Keratinocyte (primary cell): ENCODE measurements around the gene NAA35.

Experiments
- CTCF ChIP-seq, 3 experiments: IDR thresholded peaks in 1 of 3; conservative IDR thresholded peaks in 1 of 3; optimal IDR thresholded peaks in 1 of 3; 2 replicates in 2 of 3; 3 replicates in 1 of 3; pipeline versions ENCODE3 to v1.5.1; 2011; ENCODE audit warnings: low read length in 3 of 3, mild to moderate bottlenecking in 3 of 3, moderate library complexity in 2 of 3, control low read depth in 1 of 3, inconsistent platforms in 1 of 3; ENCODE audit not compliant: insufficient read depth in 2 of 3; ENCODE audit errors: extremely low read depth in 1 of 3
- EZH2 ChIP-seq: IDR thresholded peaks from one replicate; pipeline ENCODE4 v1.6.1; 2012; ENCODE audit warnings: inconsistent platforms, mild to moderate bottlenecking, low read length, moderate library complexity

- no peak for TF ChIP-seq CTCF (optimal IDR thresholded peaks at IDR 0.05 in 1 of 3, IDR thresholded peaks at IDR 0.05 in 1 of 3, conservative IDR thresholded peaks at IDR 0.05 in 1 of 3; ENCODE audit: extremely low read depth in 1 of 3, insufficient read depth in 2 of 3, low read length in 3 of 3)
- no peak for TF ChIP-seq EZH2
These were observed 31.6 kb upstream of the NAA35 start for GRCh38 chr9:85909390-85909789.
